SKM-1 treated with dmso at 0.1 percent for 144 hours (cell line): ENCODE data around the gene KLK13.

Experiments
- DNase-seq: peaks from one replicate; lab custom pipeline; 2025; ENCODE audit not compliant: unreplicated experiment; lab: John Stamatoyannopoulos, UW

Gene KLK13

GRCh38 chr19:51065221-51065960 is 499 bp upstream of the KLK13 start:
- no peak for DNase-seq

GRCh38 chr19:51063664-51064063 is 1.2 kb downstream of the KLK13 start:
- no peak for DNase-seq

GRCh38 chr19:51060973-51061372 is 3.9 kb downstream of the KLK13 start:
- no peak for DNase-seq

- DNase-seq, result no peak
Observed at GRCh38 chr19:51060336-51060735, 4.6 kb downstream of the KLK13 start.

GRCh38 chr19:51059715-51060114 is 5.2 kb downstream of the KLK13 start:
- no peak for DNase-seq

- no peak for DNase-seq
Observed at GRCh38 chr19:51055866-51056265, 9.0 kb downstream of the KLK13 start.

- DNase-seq, result no peak
Observed at GRCh38 chr19:51047031-51047335, 17.9 kb downstream of the KLK13 start.

- no peak for DNase-seq
Observed at GRCh38 chr19:51044327-51044726, 20.6 kb downstream of the KLK13 start.

GRCh38 chr19:51043497-51043896 is 21.4 kb downstream of the KLK13 start:
- no peak for DNase-seq

- DNase-seq, result no peak
Observed at GRCh38 chr19:51040151-51040550, 24.7 kb downstream of the KLK13 start.

GRCh38 chr19:51036519-51036918 is 28.4 kb downstream of the KLK13 start:
- DNase-seq, result no peak

GRCh38 chr19:51034704-51035103 is 30.2 kb downstream of the KLK13 start, which contains the start of gene KLK12:
TSS of gene KLK12 (minus strand) at chr19:51035002. CDS start at chr19:51034621, 381 bp downstream.
- no peak for DNase-seq

- no peak for DNase-seq
Observed at GRCh38 chr19:51031880-51032225, 33.0 kb downstream of the KLK13 start.

GRCh38 chr19:51031220-51031879 is 33.5 kb downstream of the KLK13 start:
- DNase-seq, result no peak

- no peak for DNase-seq
Observed at GRCh38 chr19:51030631-51031030, 34.3 kb downstream of the KLK13 start.

GRCh38 chr19:51029718-51030117 is 35.2 kb downstream of the KLK13 start:
- no peak for DNase-seq

GRCh38 chr19:51027873-51028272 is 37.0 kb downstream of the KLK13 start:
- peak; percentile 64 for DNase-seq

GRCh38 chr19:51027126-51027806 is 37.6 kb downstream of the KLK13 start:
- no peak for DNase-seq

GRCh38 chr19:51026554-51026831 is 38.4 kb downstream of the KLK13 start, which contains the start of gene KLK11:
TSS of gene KLK11 (minus strand) at chr19:51026616. CDS start at chr19:51025631, 985 bp downstream.
- no peak for DNase-seq

GRCh38 chr19:51025809-51026553 is 38.9 kb downstream of the KLK13 start:
- no peak for DNase-seq

GRCh38 chr19:51025401-51025800 is 39.5 kb downstream of the KLK13 start:
- DNase-seq, result no peak

- DNase-seq, result no peak
Observed at GRCh38 chr19:51024924-51025323, 40.0 kb downstream of the KLK13 start.
